Effector CD8-positive, alpha-beta T cell (primary cell): ENCODE results near the gene PACS2.

ENCODE experiments used
- DNase-seq: peaks from one replicate; lab custom pipeline; 2025; lab: John Stamatoyannopoulos, UW

Gene PACS2

DNA sequence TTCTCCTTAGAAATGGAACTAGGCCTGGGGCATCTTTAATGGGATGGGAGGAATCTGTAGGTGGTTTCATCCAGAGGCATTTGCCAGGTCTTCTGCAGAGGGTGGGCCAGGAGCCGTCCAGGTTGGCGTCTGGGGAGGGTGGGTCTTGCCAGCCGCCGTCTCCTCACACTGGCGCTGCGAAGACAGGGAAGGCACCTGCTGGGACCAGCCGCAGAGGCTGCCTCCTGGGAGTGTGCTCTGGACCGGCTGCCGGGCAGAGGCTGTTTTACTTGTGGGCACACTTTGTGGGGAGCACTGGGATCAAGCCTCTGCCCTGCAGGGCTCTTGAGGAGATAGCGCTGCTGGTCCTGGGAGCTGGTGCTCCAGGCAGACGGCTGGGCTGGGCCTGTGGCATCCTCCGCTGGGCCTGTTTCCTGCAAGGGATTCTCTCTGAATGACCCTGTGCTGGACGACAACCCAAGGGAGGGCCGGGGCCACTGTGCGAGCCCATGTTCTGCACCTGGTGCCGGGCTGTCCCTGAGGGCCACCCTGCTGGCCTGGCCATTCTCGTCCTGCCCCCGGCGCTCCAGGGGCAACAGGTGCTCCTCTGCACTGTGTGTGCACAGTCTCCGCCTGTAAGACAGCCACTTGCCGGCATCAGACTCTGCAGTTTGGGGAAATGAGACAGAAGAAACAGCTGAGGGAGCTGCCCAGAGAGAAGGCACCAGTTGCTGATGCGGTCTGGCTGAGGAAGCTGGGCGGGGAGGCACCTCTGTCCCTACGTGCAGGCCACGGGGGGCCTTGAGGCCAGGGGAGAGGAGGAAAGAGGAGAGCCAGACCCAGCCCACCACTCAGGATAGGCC is 73.8 kb downstream of the PACS2 start:
- DNase-seq = no peak

DNA sequence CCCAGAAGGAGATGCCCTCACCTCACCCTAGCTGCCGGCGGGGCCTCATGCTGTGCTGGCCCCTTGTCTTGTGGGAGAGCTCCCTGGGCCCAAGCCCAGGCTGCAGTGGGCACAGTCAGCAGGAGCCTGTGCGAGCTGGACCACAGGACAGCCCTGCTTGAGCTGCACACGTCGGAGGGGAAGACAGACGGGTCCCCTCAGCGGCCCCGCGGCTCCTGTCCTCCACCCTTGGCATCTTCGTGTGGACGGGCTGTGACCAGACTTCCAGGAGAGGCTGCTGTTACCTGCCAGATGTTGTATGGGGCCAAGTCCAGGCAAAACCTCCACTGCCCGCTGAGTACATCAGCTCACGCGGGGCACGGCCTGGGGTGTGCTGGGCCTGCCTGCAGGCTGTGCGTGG is 74.4 kb downstream of the PACS2 start:
- DNase-seq = no peak

DNA sequence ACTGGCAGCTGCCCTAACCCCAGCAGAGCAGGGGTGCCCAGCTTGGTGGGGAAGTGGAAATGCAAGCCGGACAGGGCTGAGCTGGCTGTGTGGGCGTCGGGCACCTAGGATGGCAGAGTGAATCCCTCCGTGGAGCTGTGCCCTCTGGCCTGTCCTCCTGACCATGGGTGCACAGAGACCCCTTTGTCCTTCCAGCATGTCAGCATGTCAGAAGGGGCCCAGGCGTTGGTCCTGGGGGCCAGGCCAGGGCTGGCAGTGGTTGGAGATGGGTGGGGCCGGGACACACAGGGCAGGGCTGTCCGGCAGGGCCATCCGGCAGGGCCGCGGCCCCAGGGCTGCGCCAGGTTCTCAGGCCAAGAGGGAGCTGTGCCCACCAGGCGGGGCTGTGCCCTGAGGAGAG is 75.0 kb downstream of the PACS2 start:
- DNase-seq = no peak

DNA sequence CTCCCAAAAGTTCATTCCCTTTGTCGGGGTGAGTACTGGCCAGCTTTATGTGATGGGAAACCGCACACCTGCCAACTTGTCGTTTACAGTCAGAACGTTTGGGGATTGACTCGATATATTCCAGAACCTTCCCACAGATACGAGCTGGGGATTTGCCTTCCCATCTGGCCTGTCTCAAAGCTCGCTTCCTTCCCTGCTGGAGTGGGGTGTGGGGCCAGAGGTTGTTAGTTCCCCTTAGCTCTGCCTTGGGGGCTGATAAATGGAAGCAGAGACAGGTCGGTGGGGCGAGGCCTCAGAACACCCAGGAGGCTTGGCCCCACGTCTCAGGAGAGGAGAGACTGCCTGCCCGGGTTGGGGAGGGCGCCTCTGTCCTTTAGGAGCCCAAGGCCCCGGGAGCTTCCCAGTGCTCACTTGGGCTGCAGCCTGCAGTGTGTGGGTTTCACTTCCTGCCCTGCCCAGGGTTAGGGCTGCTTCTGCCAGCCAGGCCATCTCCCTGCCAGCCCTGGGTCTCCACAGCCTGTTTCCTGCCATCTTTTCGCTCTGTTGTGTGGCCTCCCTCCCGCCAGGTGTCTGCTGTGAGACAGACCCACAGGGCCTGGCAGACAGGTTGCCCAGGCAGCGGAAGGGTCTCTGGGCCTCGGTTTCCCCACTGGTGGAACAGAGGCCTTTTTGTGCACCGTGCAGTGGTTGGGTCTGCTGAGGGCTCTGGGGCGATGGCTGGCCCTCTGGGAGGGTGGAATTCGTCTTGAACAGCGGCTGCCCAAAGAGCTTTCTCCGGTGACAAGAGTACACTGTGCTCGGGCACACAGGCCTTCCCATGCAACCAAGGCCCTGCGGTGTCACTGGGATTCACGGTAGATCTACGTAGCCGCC is 75.7 kb downstream of the PACS2 start:
- no peak for DNase-seq

GRCh38 chr14:105390849-105391500 is 76.4 kb downstream of the PACS2 start:
- DNase-seq = no peak

GRCh38 chr14:105391541-105391940 is 77.0 kb downstream of the PACS2 start:
- no peak for DNase-seq

GRCh38 chr14:105392131-105393090 is 77.9 kb downstream of the PACS2 start:
- DNase-seq = no peak

DNA sequence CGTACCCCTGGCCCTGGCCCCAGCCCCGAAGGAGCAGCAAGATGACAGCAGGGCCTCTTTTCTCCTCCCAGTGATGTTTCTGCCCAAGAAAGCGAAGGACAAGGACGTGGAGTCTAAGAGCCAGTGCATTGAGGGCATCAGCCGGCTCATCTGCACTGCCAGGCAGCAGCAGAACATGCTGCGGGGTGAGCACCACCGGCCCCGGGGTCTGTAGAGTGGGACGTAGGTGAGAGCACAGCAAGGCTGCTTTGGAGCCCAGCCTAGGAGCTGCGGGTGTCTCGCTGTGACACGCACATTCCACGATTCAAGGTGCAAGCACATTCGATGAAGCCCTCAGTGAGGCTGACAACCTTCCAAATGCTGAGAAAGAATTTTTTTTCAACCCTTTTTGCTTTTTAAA is 78.6 kb downstream of the PACS2 start:
- DNase-seq = no peak

- DNase-seq = no peak
Observed at GRCh38 chr14:105394714-105395537, 80.4 kb downstream of the PACS2 start.

DNA sequence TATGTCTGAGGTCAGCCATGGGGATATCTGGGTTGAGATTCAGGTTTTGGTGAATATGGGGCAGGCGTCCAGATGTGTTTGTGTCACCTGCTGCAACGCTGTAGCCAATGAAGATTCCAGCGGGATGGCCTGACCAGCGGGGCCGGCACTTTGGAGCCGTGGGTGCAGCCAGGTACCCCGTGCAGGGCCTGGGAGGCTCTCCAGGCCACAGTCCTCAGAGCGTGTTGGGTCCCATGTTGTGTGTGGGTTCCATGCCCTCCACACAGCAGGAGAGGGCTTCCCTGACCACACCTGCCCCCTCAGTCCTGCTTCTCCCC is 80.9 kb downstream of the PACS2 start:
- no peak for DNase-seq

DNA sequence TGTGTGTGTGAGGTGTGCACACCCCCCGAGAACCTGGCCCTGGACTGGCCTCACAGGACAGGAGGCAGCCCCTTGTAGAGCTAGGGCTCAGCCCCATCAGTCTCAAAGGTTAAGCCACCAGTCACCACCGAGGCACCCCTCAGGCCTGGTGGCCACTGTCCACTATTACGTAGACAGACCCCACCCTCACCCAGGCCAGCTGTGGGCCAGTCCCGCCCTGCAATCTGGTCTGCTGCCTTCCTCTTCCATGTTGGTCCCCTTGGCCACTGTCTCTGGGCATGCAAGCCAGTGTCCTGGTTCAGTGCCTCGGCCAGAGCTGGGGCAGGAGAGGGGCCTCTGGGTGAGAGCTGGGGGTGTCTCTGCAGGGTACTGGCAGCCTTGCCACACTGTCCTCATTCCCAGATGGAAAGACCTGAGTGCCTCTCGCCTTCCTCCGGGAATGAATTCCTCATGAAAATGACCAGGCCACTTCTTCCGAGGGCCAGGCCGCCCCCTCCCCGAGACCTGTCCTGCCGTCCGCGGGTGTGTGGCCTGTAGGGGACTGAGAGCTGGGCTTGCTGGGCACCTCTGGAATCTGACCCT is 82.9 kb downstream of the PACS2 start:
- no peak for DNase-seq

GRCh38 chr14:105398044-105398725 is 83.6 kb downstream of the PACS2 start, which contains the start of gene TEX22:
Gene TEX22 (plus strand): TSS chr14:105398538. CDS start chr14:105399341, 803 bp downstream.
- peak; percentile 79 for DNase-seq

DNA sequence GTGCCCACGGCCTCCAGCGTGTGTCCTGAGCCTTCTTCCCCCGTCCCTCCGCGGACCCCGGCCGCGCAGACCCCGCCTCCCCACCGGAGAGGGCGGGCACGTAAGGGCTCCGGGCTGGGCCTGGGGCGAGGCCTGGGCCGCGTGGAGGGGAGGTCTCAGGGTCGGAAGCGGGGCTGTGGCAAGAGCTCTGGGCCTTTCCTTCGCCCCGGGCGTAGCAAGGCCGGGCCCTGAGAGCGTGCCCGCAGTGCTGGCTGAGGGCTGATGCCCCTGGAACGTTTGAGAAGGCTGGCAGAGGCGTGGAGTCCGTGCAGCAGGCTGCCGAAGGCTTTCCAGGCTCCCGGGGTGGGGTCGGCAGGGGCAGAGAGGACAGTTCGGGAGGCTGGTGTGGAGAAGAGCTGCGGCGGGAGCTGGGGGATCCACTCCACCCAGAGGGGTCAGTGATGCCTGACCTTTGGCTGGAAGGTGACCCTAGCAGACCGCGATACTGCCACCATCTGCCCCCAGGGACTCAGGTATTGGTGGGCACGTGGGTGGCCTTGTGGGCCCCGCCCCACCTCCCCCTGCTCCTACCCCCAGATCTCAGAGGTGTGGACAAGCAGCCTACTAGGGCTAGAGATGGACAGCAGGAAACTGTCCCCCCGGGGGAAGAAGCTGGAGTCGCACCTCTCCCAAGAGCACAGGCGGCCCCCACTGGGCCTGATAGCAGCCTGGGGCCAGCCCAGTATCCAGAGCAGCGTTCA is 84.3 kb downstream of the PACS2 start:
- no peak for DNase-seq

DNA sequence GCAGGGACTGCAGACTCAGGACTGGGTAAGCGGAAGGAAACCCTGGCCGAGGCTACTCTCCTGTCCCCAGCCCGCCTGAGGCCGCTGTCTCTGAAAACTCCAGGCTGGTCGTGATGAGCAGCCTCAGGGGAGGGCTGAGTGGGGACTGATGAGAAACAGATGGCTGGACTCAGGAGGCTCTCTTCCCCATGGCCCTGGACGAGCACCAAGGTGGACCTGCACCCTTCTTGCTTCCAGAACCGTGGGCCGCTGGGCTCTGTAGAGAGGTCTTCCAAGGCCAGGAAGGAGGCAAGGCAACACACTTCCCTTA is 84.9 kb downstream of the PACS2 start:
- DNase-seq = no peak

DNA sequence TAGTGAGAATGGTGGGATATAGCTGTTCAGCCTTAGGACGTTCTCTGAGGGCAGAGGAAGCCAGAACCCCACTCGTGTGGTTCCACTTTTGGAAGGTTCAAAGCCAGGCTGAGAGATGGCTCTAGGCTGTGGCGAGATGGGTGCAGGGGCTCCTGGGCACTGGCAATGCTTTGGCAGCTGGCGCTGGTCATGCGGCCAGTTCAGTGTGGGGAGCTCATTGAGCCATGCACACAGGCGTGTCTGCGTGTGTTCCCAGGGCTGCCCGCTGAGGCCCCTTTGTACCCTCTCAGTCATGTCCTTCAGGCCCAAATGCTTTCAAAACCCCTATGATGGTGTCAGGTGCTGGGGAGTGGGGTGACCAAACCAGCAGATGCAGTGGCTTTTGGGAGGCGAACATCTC is 85.5 kb downstream of the PACS2 start:
- DNase-seq = no peak

GRCh38 chr14:105401699-105402098 is 87.2 kb downstream of the PACS2 start:
- no peak for DNase-seq

- DNase-seq = no peak
Observed at GRCh38 chr14:105408592-105408991, 94.0 kb downstream of the PACS2 start.

DNA sequence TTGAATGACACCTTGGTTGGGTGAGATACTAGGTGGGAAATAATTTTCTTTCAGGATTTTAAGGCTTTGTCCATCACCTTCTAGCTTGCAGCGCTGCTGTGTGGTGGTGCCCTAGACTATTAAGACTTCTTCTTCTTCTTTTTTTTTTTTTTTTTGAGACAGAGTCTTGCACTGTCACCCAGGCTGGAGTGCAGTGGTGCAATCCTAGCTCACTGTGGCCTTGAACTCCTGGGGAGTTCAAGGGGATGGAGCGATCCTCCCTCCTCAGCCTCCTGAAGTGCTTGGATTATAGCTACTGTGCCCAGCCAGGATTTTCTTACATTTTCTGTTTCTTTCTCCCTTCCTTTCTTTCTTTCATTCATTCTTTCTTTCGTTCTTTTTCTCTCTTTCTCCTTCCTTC is 94.8 kb downstream of the PACS2 start:
- no peak for DNase-seq

GRCh38 chr14:105410642-105411016 is 96.1 kb downstream of the PACS2 start:
- DNase-seq = no peak
